HepG2 (cell line): ENCODE data around the gene DENND4C. TPM values are rescaled to one million over a fixed set of nuclear protein-coding genes. Genes with fewer than 3 reads are reported as not detected.
A peak's percentile ranks its signal among the peaks of the same experiment; 100 is the strongest.

Experiments used
- CAMTA2 ChIP-seq: sonication (generic); formaldehyde crosslinking; IDR thresholded peaks from 2 replicates; pipeline ENCODE4 v1.4.0; 2020; ENCODE audit warnings: mild to moderate bottlenecking, missing genetic modification reagents, borderline replicate concordance
- FOSL1 ChIP-seq: sonication (generic); formaldehyde crosslinking; IDR thresholded peaks from 2 replicates; pipeline ENCODE4 v1.9.0; 2021; ENCODE audit warnings: missing genetic modification reagents, borderline replicate concordance
- FOXO1 ChIP-seq: sonication (generic); formaldehyde crosslinking; IDR thresholded peaks from 2 replicates; pipeline ENCODE4 v1.4.0; 2020; ENCODE audit warnings: missing genetic modification reagents
- GTF3A ChIP-seq: sonication (generic); formaldehyde crosslinking; conservative IDR thresholded peaks from 2 replicates; pipeline ENCODE4 v1.4.0; 2020; ENCODE audit warnings: mild to moderate bottlenecking, missing genetic modification reagents
- HDAC6 ChIP-seq: fragments of 200-600 bp; sonication (generic); IDR thresholded peaks from 2 replicates; pipeline ENCODE4 v1.7.0; 2017; ENCODE audit warnings: mild to moderate bottlenecking, antibody characterized with exemption, low read length, low read depth
- JDP2 ChIP-seq: sonication (generic); formaldehyde crosslinking; IDR thresholded peaks from 2 replicates; pipeline ENCODE4 v1.8.1; 2022; ENCODE audit warnings: missing genetic modification reagents, borderline replicate concordance
- KDM5A ChIP-seq: fragments of 200-600 bp; sonication (generic); IDR thresholded peaks from 2 replicates; pipeline ENCODE4 v1.7.0; 2018; ENCODE audit warnings: antibody characterized with exemption, mild to moderate bottlenecking, low read length, borderline replicate concordance
- KIAA2018 ChIP-seq: sonication (generic); formaldehyde crosslinking; IDR thresholded peaks from 2 replicates; pipeline ENCODE4 v1.5.0; 2020; ENCODE audit warnings: mild to moderate bottlenecking, missing genetic modification reagents, borderline replicate concordance
- MED13 ChIP-seq: sonication (generic); formaldehyde crosslinking; IDR thresholded peaks from 2 replicates; pipeline ENCODE4 v1.5.0; 2020; ENCODE audit warnings: missing genetic modification reagents
- MIER2 ChIP-seq: IDR thresholded peaks from 2 replicates; pipeline ENCODE4 v1.6.1; 2016; ENCODE audit warnings: missing biosample characterization, missing genetic modification reagents
- RELA ChIP-seq: sonication (generic); formaldehyde crosslinking; IDR thresholded peaks from 2 replicates; pipeline ENCODE4 v1.4.0; 2020; ENCODE audit warnings: missing genetic modification reagents
- RXRB ChIP-seq: IDR thresholded peaks from 2 replicates; pipeline ENCODE4 v1.6.1; 2016; ENCODE audit warnings: borderline replicate concordance, missing genetic modification reagents, missing compliant biosample characterization
- SETDB1 ChIP-seq: sonication (generic); formaldehyde crosslinking; IDR thresholded peaks from 2 replicates; pipeline ENCODE4 v1.5.1; 2020; ENCODE audit warnings: missing genetic modification reagents, mild to moderate bottlenecking, borderline replicate concordance
- WIZ ChIP-seq: sonication (generic); formaldehyde crosslinking; IDR thresholded peaks from 2 replicates; pipeline ENCODE4 v1.5.1; 2020; ENCODE audit warnings: mild to moderate bottlenecking, missing genetic modification reagents
- YY1 ChIP-seq: IDR thresholded peaks from 2 replicates; pipeline ENCODE4 v1.6.1; 2011; ENCODE audit warnings: low read length, low read depth, moderate library complexity, mild to moderate bottlenecking; ENCODE audit not compliant: insufficient read depth, insufficient replicate concordance
- ZNF138 ChIP-seq: sonication (generic); formaldehyde crosslinking; IDR thresholded peaks from 2 replicates; pipeline ENCODE4 v1.5.0; 2020; ENCODE audit warnings: mild to moderate bottlenecking, low read depth, missing genetic modification reagents
- ZNF20 ChIP-seq: sonication (generic); formaldehyde crosslinking; IDR thresholded peaks from 2 replicates; pipeline ENCODE4 v1.4.0; 2020; ENCODE audit warnings: mild to moderate bottlenecking, moderate library complexity, missing genetic modification reagents
- ZNF264 ChIP-seq: sonication (generic); formaldehyde crosslinking; IDR thresholded peaks from 2 replicates; pipeline ENCODE4 v1.4.0; 2020; ENCODE audit warnings: missing genetic modification reagents
- ZNF558 ChIP-seq: sonication (generic); formaldehyde crosslinking; IDR thresholded peaks from 2 replicates; pipeline ENCODE4 v1.9.0; 2022; ENCODE audit warnings: mild to moderate bottlenecking, missing genetic modification reagents, borderline replicate concordance
- ZNF569 ChIP-seq: sonication (generic); formaldehyde crosslinking; IDR thresholded peaks from 2 replicates; pipeline ENCODE4 v1.5.0; 2020; ENCODE audit warnings: mild to moderate bottlenecking, missing genetic modification reagents, moderate library complexity, borderline replicate concordance
- ZNF746 ChIP-seq: sonication (generic); formaldehyde crosslinking; IDR thresholded peaks from 2 replicates; pipeline ENCODE4 v1.8.0; 2022; ENCODE audit warnings: mild to moderate bottlenecking, missing genetic modification reagents
- ZNF879 ChIP-seq: sonication (generic); formaldehyde crosslinking; IDR thresholded peaks from 2 replicates; pipeline ENCODE4 v1.8.1; 2023; ENCODE audit warnings: missing genetic modification reagents
- polyA plus RNA-seq, 8 experiments: library from polyadenylated mRNA; depleted of rRNA in 3 of 8; stranded (reverse) in 7 of 8; unstranded in 1 of 8; fragments of >200 nt; fragmentation: Illumina TruSeq in 4 of 8; extraction: Trizol in 4 of 8; gene quantifications; 2 replicates each; pipeline versions ENCODE4 v1.2.1 to v1.2.3, GENCODE V29; 2011 to 2016; ENCODE audit warnings: low read depth in 4 of 8, missing spikeins in 1 of 8, mixed read lengths in 1 of 8; ENCODE audit not compliant: insufficient read depth in 1 of 8
- total RNA-seq, 5 experiments: library from RNA; depleted of rRNA; stranded (reverse); fragments of >200 nt; fragmentation: Illumina TruSeq; extraction: Trizol; gene quantifications; 2 replicates each; pipeline ENCODE4 v1.2.3, GENCODE V29; 2016; ENCODE audit warnings: low read depth in 1 of 5

DENND4C gene
- total and polyA plus RNA-seq, 2 of the 13 experiments (the other 11 are each of a cell fraction or from before 2014, with no cell fraction given) = 19.1 to 27.2 TPM

GRCh38 chr9:19230355-19231125 is at the start of gene DENND4C (continued):
- TF ChIP-seq GTF3A (CRISPR knock-in tag) (no peak), ZNF558 (CRISPR knock-in tag) (peak; percentile 71; the same call in 1 of the 2 replicates), RXRB (CRISPR knock-in tag) (peak; percentile 42; the same call in 1 of the 2 replicates), ZNF264 (CRISPR knock-in tag) (0 out of 2 replicates have a peak, but pooled peaks have one; percentile 62), YY1 (peak; percentile 89), JDP2 (CRISPR knock-in tag) (no peak; the same call in 1 of the 2 replicates), WIZ (no peak), CAMTA2 (CRISPR knock-in tag) (no peak; the same call in 1 of the 2 replicates), FOSL1 (CRISPR knock-in tag) (0 out of 2 replicates have a peak, but pooled peaks have one; percentile 26), MED13 (CRISPR knock-in tag) (0 out of 2 replicates have a peak, but pooled peaks have one; percentile 66), HDAC6 (no peak), ZNF20 (peak; percentile 61; the same call in 1 of the 2 replicates), ZNF569 (CRISPR knock-in tag) (no peak), KIAA2018 (CRISPR knock-in tag) (no peak), MIER2 (CRISPR knock-in tag) (0 out of 2 replicates have a peak, but pooled peaks have one; percentile 23), KDM5A (no peak), SETDB1 (CRISPR knock-in tag) (no peak), FOXO1 (CRISPR knock-in tag) (0 out of 2 replicates have a peak, but pooled peaks have one; percentile 39), ZNF746 (CRISPR knock-in tag) (no peak), ZNF138 (peak; percentile 15; the same call in 1 of the 2 replicates), ZNF879 (CRISPR knock-in tag) (no peak), RELA (CRISPR knock-in tag) (0 out of 2 replicates have a peak, but pooled peaks have one; percentile 17)
